Spleen (tissue), 11 donors: ENCODE results near the gene TEX10. TPM values are rescaled to one million over a fixed set of nuclear protein-coding genes. Genes with fewer than 3 reads are reported as not detected.

Source experiments
- DNase-seq: peaks from one replicate; pipeline ENCODE4 v3.0.0-alpha.2; 2020
- H3K27ac ChIP-seq, 8 donors: fragments of 200-600 bp; sonication (generic) in 7 of 8; 1 replicate in 4 of 8; 2 replicates in 4 of 8; pipeline versions ENCODE4 v1.5.0 to v1.8.0; 2016 to 2021; ENCODE audit warnings: inconsistent platforms in 4 of 8, mild to moderate bottlenecking in 4 of 8, moderate library complexity in 1 of 8
- H3K27me3 ChIP-seq, 7 donors: fragments of 200-600 bp; sonication (generic) in 6 of 7; replicated peaks in 1 of 7; 1 replicate in 4 of 7; 2 replicates in 3 of 7; pipeline versions ENCODE4 v1.5.0 to v1.8.0; 2016 to 2021; ENCODE audit warnings: inconsistent platforms in 3 of 7, mild to moderate bottlenecking in 1 of 7
- H3K36me3 ChIP-seq, 6 donors: fragments of 200-600 bp; sonication (generic) in 5 of 6; 1 replicate in 4 of 6; 2 replicates in 2 of 6; pipeline versions ENCODE4 v1.5.0 to v1.8.0; 2016 to 2021; ENCODE audit warnings: inconsistent platforms in 2 of 6
- H3K4me1 ChIP-seq, 6 donors: fragments of 200-600 bp; sonication (generic) in 5 of 6; 1 replicate in 3 of 6; 2 replicates in 3 of 6; pipeline versions ENCODE4 v1.5.0 to v1.8.0; 2016 to 2021; ENCODE audit warnings: inconsistent platforms in 3 of 6
- H3K4me3 ChIP-seq, 8 donors: fragments of 200-600 bp; sonication (generic) in 7 of 8; 1 replicate in 4 of 8; 2 replicates in 4 of 8; pipeline versions ENCODE4 v1.5.0 to v1.8.0; 2016 to 2021; ENCODE audit warnings: inconsistent platforms in 4 of 8, mild to moderate bottlenecking in 4 of 8, moderate library complexity in 2 of 8
- H3K9me3 ChIP-seq, 8 donors: fragments of 200-600 bp; sonication (generic) in 7 of 8; 1 replicate in 4 of 8; 2 replicates in 4 of 8; pipeline versions ENCODE4 v1.5.0 to v1.8.0; 2016 to 2021; ENCODE audit warnings: inconsistent platforms in 4 of 8
- CTCF ChIP-seq, 11 experiments: fragments of 200-600 bp in 7 of 11; fragments of 450-650 bp in 4 of 11; sonication (generic) in 4 of 11; IDR thresholded peaks in 8 of 11; conservative IDR thresholded peaks in 3 of 11; 1 replicate in 7 of 11; 2 replicates in 4 of 11; pipeline versions ENCODE4 v1.4.0 to v1.8.0; 2016 to 2021; ENCODE audit warnings: antibody characterized with exemption in 11 of 11, inconsistent platforms in 4 of 11, mild to moderate bottlenecking in 1 of 11
- POLR2A ChIP-seq, 3 donors: fragments of 450-650 bp; IDR thresholded peaks; one replicate each; pipeline ENCODE4 v1.5.1; 2017; ENCODE audit warnings: antibody characterized with exemption in 3 of 3, mild to moderate bottlenecking in 1 of 3
- POLR2AphosphoS5 ChIP-seq, 3 donors: sonication (generic); formaldehyde crosslinking; IDR thresholded peaks; one replicate each; pipeline ENCODE4 v1.5.1; 2017; ENCODE audit warnings: antibody characterized with exemption in 3 of 3
- WGBS, 5 donors: extraction: QIAGEN DNeasy Blood & Tissue Kit in 3 of 5; methylation state at CpG; one replicate each; pipeline versions ENCODE4 v1.1.5 to v1.1.7; 2013 to 2018; 5-methylcytosine and 5-hydroxymethylcytosine counted together
- intact Hi-C: fragments of 100-400 bp; cut with DNase I; formaldehyde crosslinking; loops from one replicate; pipeline ENCODE4 v1.15.0; 2023; ENCODE audit warnings: low total_unique reads
- polyA plus RNA-seq, 3 donors: library from polyadenylated mRNA; stranded (reverse); fragments of 200-250 nt; gene quantifications; one replicate each; pipeline ENCODE4 v1.2.1, GENCODE V29; 2013
- total RNA-seq, 7 donors: library from RNA; depleted of rRNA in 3 of 7; stranded (reverse); fragments of >200 nt in 3 of 7; fragmentation: NEBNext Ultra II Directional in 4 of 7; extraction: Animal tissue kit (Norgen Biotek cat#: 25700) in 4 of 7; gene quantifications; one replicate each; pipeline versions ENCODE4 v1.1.0 to v1.2.1, GENCODE V29; 2016 to 2021
- donor health status: healthy with polysubstance abuse.
- donor health status: DM: no; HTN: no; CAD: no; lungs with moderate emphysema.
- donor health status: DM: no; HTN: no; CAD: no.
- donor health status: Bipolar disorder and iron deficiency.
- donor health status: healthy.
- donor health status: DM: no; HTN: no; CAD: no.
- donor health status: DM: yes; HTN: yes; CAD: no.

Gene TEX10
- total and polyA plus RNA-seq, 10 donors: 8.6 to 26.0 (median 17.0) TPM

- Histone ChIP-seq H3K4me3 (no peak overlapping the region), H3K4me1 (no peaks in the 10 kb centered on the region), H3K27me3 (no peaks in the 10 kb centered on the region), H3K36me3 (no peaks in the 10 kb centered on the region), H3K27ac (no peak overlapping the region), H3K9me3 (peaks cover 0 to 31% (median 7%) of the 10 kb centered on the region in 8 donors)
- no peak for TF ChIP-seq POLR2A (IDR thresholded peaks at IDR 0.05)
- no peak for TF ChIP-seq CTCF (IDR thresholded peaks at IDR 0.05 in 8 of 11, conservative IDR thresholded peaks at IDR 0.05 in 3 of 11)
- TF ChIP-seq POLR2AphosphoS5 (IDR thresholded peaks at IDR 0.05): no peak
- intact Hi-C loops: no loop called here
- DNase-seq: no peak
- WGBS, 5 donors: 83 to 94% (median 90%) methylated on average over 7 of the region's 7 CpGs
These were observed 17.5 kb upstream of the TEX10 start for GRCh38 chr9:100370064-100370723.

- Histone ChIP-seq H3K27me3 (no peaks in the 10 kb centered on the region), H3K4me1 (no peaks in the 10 kb centered on the region), H3K27ac (no peak overlapping the region), H3K36me3 (no peaks in the 10 kb centered on the region), H3K9me3 (peaks cover 0 to 37% (median 7%) of the 10 kb centered on the region in 8 donors), H3K4me3 (no peak overlapping the region)
- no peak for TF ChIP-seq CTCF (IDR thresholded peaks at IDR 0.05 in 8 of 11, conservative IDR thresholded peaks at IDR 0.05 in 3 of 11)
- no peak for TF ChIP-seq POLR2A (IDR thresholded peaks at IDR 0.05)
- TF ChIP-seq POLR2AphosphoS5 (IDR thresholded peaks at IDR 0.05): no peak
- 85 to 95% (median 90%) methylated on average over 9 of the region's 9 CpGs for WGBS, 5 donors
- DNase-seq: no peak
- intact Hi-C loops: loop anchor here (10.0 kb wide), 1 partner anchor 46 kb away; no protein-coding TSS in a partner anchor
These were observed 15.9 kb upstream of the TEX10 start for GRCh38 chr9:100368672-100369071.

- H3K36me3 ChIP-seq: no peaks in the 10 kb centered on the region
- no peak for DNase-seq
- intact Hi-C loops: loop anchor here (10.0 kb wide), 1 partner anchor 49 kb away; no protein-coding TSS in a partner anchor
- H3K4me1 ChIP-seq: no peaks in the 10 kb centered on the region
- WGBS, 5 donors: 85 to 93% (median 91%) methylated on average over 5 of the region's 5 CpGs
- H3K9me3 ChIP-seq: peaks cover 0 to 39% (median 7%) of the 10 kb centered on the region in 8 donors
- no peak overlapping the region for H3K27ac ChIP-seq
- H3K27me3 ChIP-seq: no peaks in the 10 kb centered on the region
- TF ChIP-seq CTCF (IDR thresholded peaks at IDR 0.05 in 8 of 11, conservative IDR thresholded peaks at IDR 0.05 in 3 of 11): no peak
- no peak for TF ChIP-seq POLR2AphosphoS5 (IDR thresholded peaks at IDR 0.05)
- TF ChIP-seq POLR2A (IDR thresholded peaks at IDR 0.05): no peak
- H3K4me3 ChIP-seq: no peak overlapping the region
These were observed 13.4 kb upstream of the TEX10 start for GRCh38 chr9:100366121-100366520.

- Histone ChIP-seq H3K27me3 (no peaks in the 10 kb centered on the region), H3K27ac (no peak overlapping the region), H3K36me3 (no peaks in the 10 kb centered on the region), H3K4me1 (no peaks in the 10 kb centered on the region), H3K9me3 (peaks cover 0 to 34% (median 9%) of the 10 kb centered on the region in 8 donors), H3K4me3 (no peak overlapping the region)
- TF ChIP-seq CTCF (IDR thresholded peaks at IDR 0.05 in 8 of 11, conservative IDR thresholded peaks at IDR 0.05 in 3 of 11) (no peak), POLR2AphosphoS5 (IDR thresholded peaks at IDR 0.05) (no peak), POLR2A (IDR thresholded peaks at IDR 0.05) (no peak)
- 90 to 97% (median 93%) methylated on average over 8 of the region's 8 CpGs for WGBS, 5 donors
- intact Hi-C loops: loop anchor here (10.0 kb wide), 1 partner anchor 51 kb away; no protein-coding TSS in a partner anchor
- DNase-seq: no peak
These were observed 11.3 kb upstream of the TEX10 start for GRCh38 chr9:100364013-100364412.
